ENCODE data around the gene SYVN1. TPM values are rescaled to one million over a fixed set of nuclear protein-coding genes. Genes with fewer than 3 reads are reported as not detected.
A peak's percentile ranks its signal among the peaks of the same experiment; 100 is the strongest.

The SYVN1 gene
- total RNA-seq, 1 donor from 2014 or later: 42.5 TPM

GRCh38 chr11:65102142-65103095 is 31.9 kb downstream of the SYVN1 start:
- Histone ChIP-seq H3K4me1 (peaks cover 19% of the 10 kb centered on the region), H3K9me3 (no peaks in the 10 kb centered on the region), H3K36me3 (peaks cover 0 to 12% of the 10 kb centered on the region in 2 donors), H3K4me3 (no peak overlapping the region), H3K27ac (peak overlapping the region; percentile 1), H3K27me3 (no peaks in the 10 kb centered on the region)
- no peak for DNase-seq (ENCODE audit: extremely low spot score in 2 of 2)
- no peak for TF ChIP-seq POLR2AphosphoS5 (IDR thresholded peaks at IDR 0.05; ENCODE audit: insufficient read depth in 1 of 2, low read depth in 1 of 2)
- no peak for TF ChIP-seq CTCF (IDR thresholded peaks at IDR 0.05)
- TF ChIP-seq POLR2A (IDR thresholded peaks at IDR 0.05): no peak
- intact Hi-C loops (cut with DNase I): no loop called here

- intact Hi-C loops (cut with DNase I): no loop called here
- H3K9me3 ChIP-seq: no peaks in the 10 kb centered on the region
- peaks cover 0 to 14% of the 10 kb centered on the region in 2 donors for H3K36me3 ChIP-seq
- no peak for DNase-seq (ENCODE audit: extremely low spot score in 2 of 2)
- H3K4me3 ChIP-seq: no peak overlapping the region
- peaks cover 28% of the 10 kb centered on the region for H3K4me1 ChIP-seq
- no peak overlapping the region for H3K27ac ChIP-seq
- no peaks in the 10 kb centered on the region for H3K27me3 ChIP-seq
- TF ChIP-seq POLR2AphosphoS5 (IDR thresholded peaks at IDR 0.05; ENCODE audit: insufficient read depth in 1 of 2, low read depth in 1 of 2) (no peak), POLR2A (IDR thresholded peaks at IDR 0.05) (no peak), CTCF (IDR thresholded peaks at IDR 0.05) (no peak)
These were observed 33.5 kb downstream of the SYVN1 start for GRCh38 chr11:65100674-65101350.

GRCh38 chr11:65096926-65097325 is 37.4 kb downstream of the SYVN1 start:
- H3K4me3 ChIP-seq: peak overlapping the region; percentile 75 to 82
- intact Hi-C loops (cut with DNase I): no loop called here
- H3K4me1 ChIP-seq: peaks cover 27% of the 10 kb centered on the region
- no peak for TF ChIP-seq POLR2A (IDR thresholded peaks at IDR 0.05)
- TF ChIP-seq POLR2AphosphoS5 (IDR thresholded peaks at IDR 0.05; ENCODE audit: insufficient read depth in 1 of 2, low read depth in 1 of 2): no peak
- no peak for TF ChIP-seq CTCF (IDR thresholded peaks at IDR 0.05)
- no peaks in the 10 kb centered on the region for H3K27me3 ChIP-seq
- peaks cover 0 to 14% of the 10 kb centered on the region in 2 donors for H3K36me3 ChIP-seq
- DNase-seq (ENCODE audit: extremely low spot score in 2 of 2): no peak
- peak overlapping the region; percentile 81 for H3K27ac ChIP-seq
- H3K9me3 ChIP-seq: no peaks in the 10 kb centered on the region

GRCh38 chr11:65095974-65096806 is 38.1 kb downstream of the SYVN1 start, which contains the start of gene VPS51:
Gene VPS51 (plus strand): TSS chr11:65096214. CDS start chr11:65096251, 37 bp downstream.
- Histone ChIP-seq H3K36me3 (peaks cover 0 to 14% of the 10 kb centered on the region in 2 donors), H3K27ac (peak within 1 kb of the TSS; percentile 81), H3K4me3 (peak within 1 kb of the TSS; percentile 75 to 82), H3K27me3 (no peaks in the 10 kb centered on the region), H3K9me3 (no peaks in the 10 kb centered on the region), H3K4me1 (peaks cover 27% of the 10 kb centered on the region)
- no peak for DNase-seq (ENCODE audit: extremely low spot score in 2 of 2)
- TF ChIP-seq POLR2AphosphoS5 (IDR thresholded peaks at IDR 0.05; ENCODE audit: insufficient read depth in 1 of 2, low read depth in 1 of 2) (peak; percentile 86 to 99), POLR2A (IDR thresholded peaks at IDR 0.05) (peak in 1 of 2 donors; percentile 27), CTCF (IDR thresholded peaks at IDR 0.05) (peak in 1 of 3 experiments; percentile 12)
- intact Hi-C loops (cut with DNase I): no loop called here
